Measurements from ENCODE around the gene SORT1. TPM values are rescaled to one million over a fixed set of nuclear protein-coding genes. Genes with fewer than 3 reads are reported as not detected.

SORT1 gene
- polyA plus RNA-seq, 3 donors, result 21.3 to 41.1 (median 35.3) TPM

- Histone ChIP-seq H3K4me3 (replicated peaks in 1 of 3; ENCODE audit: low read depth in 2 of 3, low read length in 3 of 3) (peak overlapping the region; percentile 49 to 82 (median 69)), H3K9ac (ENCODE audit: insufficient read depth, low read length, poor library complexity, severe bottlenecking) (peak overlapping the region; percentile 81)
- intact Hi-C loops (cut with micrococcal nuclease), result loop anchor here (2.0 to 10.0 kb wide), 3 partner anchors 57 to 609 kb away; partner anchors contain the start of genes ATXN7L2 (in 2 of the 2) and STRIP1 (in 1 of the 2)
Observed at GRCh38 chr1:109425391-109426280, 27.9 kb upstream of the SORT1 start.

GRCh38 chr1:109423498-109423897 lies 25.8 kb upstream of the SORT1 start:
- intact Hi-C loops (cut with micrococcal nuclease), result loop anchor here in 1 of 2 donors (10.0 kb wide), 1 partner anchor 611 kb away; the partner anchor contains the start of gene STRIP1
- Histone ChIP-seq H3K79me2 (ENCODE audit: insufficient read depth, low read length) (peaks cover 68% of the 10 kb centered on the region), H3K4me3 (replicated peaks in 1 of 3; ENCODE audit: low read depth in 2 of 3, low read length in 3 of 3) (no peak overlapping the region), H3K27me3 (ENCODE audit: control insufficient read depth in 2 of 2, insufficient read depth in 2 of 2, low read length in 2 of 2) (no peaks in the 10 kb centered on the region), H3K9ac (ENCODE audit: insufficient read depth, low read length, poor library complexity, severe bottlenecking) (no peak overlapping the region), H3K9me3 (replicated peaks in 1 of 2; ENCODE audit: control insufficient read depth in 1 of 2, insufficient read depth in 1 of 2, low read length in 2 of 2) (no peaks in the 10 kb centered on the region), H3K4me2 (replicated peaks; ENCODE audit: extremely low read depth, low read length, poor library complexity, severe bottlenecking) (no peak overlapping the region), H2AFZ (ENCODE audit: insufficient read depth, low read depth, low read length, poor library complexity, severe bottlenecking) (no peak overlapping the region), H3K27ac (ENCODE audit: low read depth in 1 of 2, low read length in 2 of 2) (no peak overlapping the region), H4K20me1 (ENCODE audit: insufficient read depth, low read length) (peaks cover 12% of the 10 kb centered on the region), H3K36me3 (replicated peaks in 1 of 2; ENCODE audit: control insufficient read depth in 1 of 2, insufficient read depth in 2 of 2, low read length in 2 of 2) (peaks cover 30 to 37% of the 10 kb centered on the region in 2 donors), H3K4me1 (ENCODE audit: control insufficient read depth in 1 of 2, insufficient read depth in 2 of 2, low read length in 2 of 2) (peaks cover 22 to 26% of the 10 kb centered on the region in 2 donors)
- DNase-seq, result no peak
- H3K36me3 Mint-ChIP-seq, result peaks cover 30 to 45% of the 10 kb centered on the region in 2 donors
- H3K9me3 Mint-ChIP-seq, result no peaks in the 10 kb centered on the region
- TF ChIP-seq, protein P1, sequence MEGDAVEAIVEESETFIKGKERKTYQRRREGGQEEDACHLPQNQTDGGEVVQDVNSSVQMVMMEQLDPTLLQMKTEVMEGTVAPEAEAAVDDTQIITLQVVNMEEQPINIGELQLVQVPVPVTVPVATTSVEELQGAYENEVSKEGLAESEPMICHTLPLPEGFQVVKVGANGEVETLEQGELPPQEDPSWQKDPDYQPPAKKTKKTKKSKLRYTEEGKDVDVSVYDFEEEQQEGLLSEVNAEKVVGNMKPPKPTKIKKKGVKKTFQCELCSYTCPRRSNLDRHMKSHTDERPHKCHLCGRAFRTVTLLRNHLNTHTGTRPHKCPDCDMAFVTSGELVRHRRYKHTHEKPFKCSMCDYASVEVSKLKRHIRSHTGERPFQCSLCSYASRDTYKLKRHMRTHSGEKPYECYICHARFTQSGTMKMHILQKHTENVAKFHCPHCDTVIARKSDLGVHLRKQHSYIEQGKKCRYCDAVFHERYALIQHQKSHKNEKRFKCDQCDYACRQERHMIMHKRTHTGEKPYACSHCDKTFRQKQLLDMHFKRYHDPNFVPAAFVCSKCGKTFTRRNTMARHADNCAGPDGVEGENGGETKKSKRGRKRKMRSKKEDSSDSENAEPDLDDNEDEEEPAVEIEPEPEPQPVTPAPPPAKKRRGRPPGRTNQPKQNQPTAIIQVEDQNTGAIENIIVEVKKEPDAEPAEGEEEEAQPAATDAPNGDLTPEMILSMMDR (IDR thresholded peaks at IDR 0.05), result no peak
- H3K4me3 Mint-ChIP-seq, result no peak overlapping the region
- H3K27me3 Mint-ChIP-seq (ENCODE audit: low read depth in 3 of 3), result no peaks in the 10 kb centered on the region
- H3K4me1 Mint-ChIP-seq, result peaks cover 27% of the 10 kb centered on the region
- H3K27ac Mint-ChIP-seq, result peak overlapping the region in 2 of 7 donors; percentile 0 to 26
- 82% methylated on average over 2 of the region's 2 CpGs for WGBS (ENCODE audit: insufficient coverage)

More at GRCh38 chr1:109425391-109426280, 27.9 kb upstream of the SORT1 start:
- under 1% methylated on average over 26 of the region's 32 CpGs for WGBS (ENCODE audit: insufficient coverage)
- Mint-ChIP-seq H3K27me3 (ENCODE audit: low read depth in 3 of 3) (no peaks in the 10 kb centered on the region), H3K36me3 (peaks cover 14 to 23% of the 10 kb centered on the region in 2 donors), H3K4me1 (peaks cover 27% of the 10 kb centered on the region), H3K4me3 (peak overlapping the region; percentile 91 to 96), H3K9me3 (no peaks in the 10 kb centered on the region), H3K27ac (peak overlapping the region; percentile 96 to 99 (median 98))
- H3K79me2 ChIP-seq (ENCODE audit: insufficient read depth, low read length), result peaks cover 52% of the 10 kb centered on the region
- peak overlapping the region; percentile 88 to 91 for H3K27ac ChIP-seq (ENCODE audit: low read depth in 1 of 2, low read length in 2 of 2)
- H3K4me2 ChIP-seq (replicated peaks; ENCODE audit: extremely low read depth, low read length, poor library complexity, severe bottlenecking), result peak overlapping the region; percentile 85
- H2AFZ ChIP-seq (ENCODE audit: insufficient read depth, low read depth, low read length, poor library complexity, severe bottlenecking), result peak overlapping the region; percentile 87
- H3K36me3 ChIP-seq (replicated peaks in 1 of 2; ENCODE audit: control insufficient read depth in 1 of 2, insufficient read depth in 2 of 2, low read length in 2 of 2), result peaks cover 10 to 15% of the 10 kb centered on the region in 2 donors
- H3K27me3 ChIP-seq (ENCODE audit: control insufficient read depth in 2 of 2, insufficient read depth in 2 of 2, low read length in 2 of 2), result no peaks in the 10 kb centered on the region
- H3K9me3 ChIP-seq (replicated peaks in 1 of 2; ENCODE audit: control insufficient read depth in 1 of 2, insufficient read depth in 1 of 2, low read length in 2 of 2), result no peaks in the 10 kb centered on the region
- TF ChIP-seq, protein P1 (IDR thresholded peaks at IDR 0.05), result no peak
- H4K20me1 ChIP-seq (ENCODE audit: insufficient read depth, low read length), result peaks cover 11% of the 10 kb centered on the region
- peak; percentile 83 to 94 (median 83) for DNase-seq
- peaks cover 22 to 26% of the 10 kb centered on the region in 2 donors for H3K4me1 ChIP-seq (ENCODE audit: control insufficient read depth in 1 of 2, insufficient read depth in 2 of 2, low read length in 2 of 2)
